ENCODE measurements around the gene HNRNPUL1.

Gene HNRNPUL1

GRCh38 chr19:41309180-41310032 lies 45.2 kb downstream of the HNRNPUL1 start:
- DNase-seq: no peak

GRCh38 chr19:41310033-41310831 lies 46.1 kb downstream of the HNRNPUL1 start, which contains the start of gene CCDC97:
Gene CCDC97, plus strand, starts transcription at chr19:41310172. Its CDS starts 139 bp downstream, at chr19:41310311.
- DNase-seq: peak; percentile 78

- no peak for DNase-seq
Measured at GRCh38 chr19:41311072-41311471, 46.9 kb downstream of the HNRNPUL1 start.

- no peak for DNase-seq
Measured at GRCh38 chr19:41311613-41312012, 47.4 kb downstream of the HNRNPUL1 start.

GRCh38 chr19:41316306-41316920 lies 52.2 kb downstream of the HNRNPUL1 start:
- no peak for DNase-seq

- DNase-seq: no peak
Measured at GRCh38 chr19:41318696-41319499, 54.7 kb downstream of the HNRNPUL1 start.

- DNase-seq: no peak
Measured at GRCh38 chr19:41319500-41320184, 55.5 kb downstream of the HNRNPUL1 start.

GRCh38 chr19:41320185-41320518 lies 56.0 kb downstream of the HNRNPUL1 start:
- DNase-seq: no peak

GRCh38 chr19:41320568-41320967 lies 56.4 kb downstream of the HNRNPUL1 start:
- DNase-seq: no peak

- no peak for DNase-seq
Measured at GRCh38 chr19:41321204-41321599, 57.0 kb downstream of the HNRNPUL1 start.

GRCh38 chr19:41321600-41322270 lies 57.6 kb downstream of the HNRNPUL1 start:
- no peak for DNase-seq

GRCh38 chr19:41322451-41322850 lies 58.3 kb downstream of the HNRNPUL1 start:
- no peak for DNase-seq

GRCh38 chr19:41323023-41323422 lies 58.9 kb downstream of the HNRNPUL1 start:
- DNase-seq: no peak

GRCh38 chr19:41323430-41324125 lies 59.4 kb downstream of the HNRNPUL1 start:
- peak; percentile 88 for DNase-seq

- no peak for DNase-seq
Measured at GRCh38 chr19:41324231-41324702, 60.1 kb downstream of the HNRNPUL1 start.

GRCh38 chr19:41324921-41325639 lies 60.9 kb downstream of the HNRNPUL1 start:
- DNase-seq: no peak

GRCh38 chr19:41325640-41325946 lies 61.4 kb downstream of the HNRNPUL1 start:
- no peak for DNase-seq

GRCh38 chr19:41325947-41326706 lies 62.0 kb downstream of the HNRNPUL1 start:
- DNase-seq: no peak

- DNase-seq: no peak
Measured at GRCh38 chr19:41327076-41327575, 63.0 kb downstream of the HNRNPUL1 start.
